Measurements from ENCODE around the gene NSG2.

DNA sequence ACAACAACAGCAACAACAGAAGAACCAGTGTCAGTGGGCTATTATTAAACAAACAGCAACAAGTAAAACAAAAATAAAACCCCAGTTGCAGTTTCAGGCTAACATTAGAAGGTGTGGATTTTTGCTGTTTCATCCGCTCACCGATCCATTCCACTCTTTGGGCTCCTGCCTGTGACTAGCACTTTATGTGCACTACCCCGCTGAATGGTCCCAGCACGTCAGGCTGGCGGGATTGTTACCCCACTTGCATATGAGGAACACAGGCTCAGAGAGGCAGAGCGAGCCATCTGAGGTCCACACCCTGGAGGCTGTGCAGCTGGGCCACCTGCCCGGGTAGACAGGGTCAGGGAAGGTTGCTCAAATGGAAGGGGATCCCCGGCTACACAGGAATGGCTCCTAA lies 26.0 kb downstream of the NSG2 start:
- no peak for TF ChIP-seq CTCF (IDR thresholded peaks at IDR 0.05; ENCODE audit: insufficient read depth, low read depth, low read length)
- no peak for TF ChIP-seq EZH2 (IDR thresholded peaks at IDR 0.05; ENCODE audit: insufficient read depth, low read length)

Measured in astrocyte (in vitro differentiated cells and primary cell).